Endothelial cell (in vitro differentiated cells): Measurements from ENCODE around the gene RASA3. TPM values are rescaled to one million over a fixed set of nuclear protein-coding genes. Genes with fewer than 3 reads are reported as not detected.

ENCODE experiments used
- DNase-seq: peaks from one replicate; pipeline ENCODE4 v3.0.0; 2021; ENCODE audit warnings: low spot score
- H3K27ac Mint-ChIP-seq: one replicate; pipeline ENCODE4 v1.8.0; 2021; ENCODE audit warnings: mixed read lengths, inconsistent platforms; ENCODE audit not compliant: unreplicated experiment
- H3K27me3 Mint-ChIP-seq: one replicate; pipeline ENCODE4 v1.8.0; 2021; ENCODE audit warnings: mild to moderate bottlenecking, moderate library complexity, mixed read lengths, inconsistent platforms; ENCODE audit not compliant: unreplicated experiment
- H3K36me3 Mint-ChIP-seq: one replicate; pipeline ENCODE4 v1.8.0; 2021; ENCODE audit warnings: mild to moderate bottlenecking, low read depth, mixed read lengths, inconsistent platforms; ENCODE audit not compliant: unreplicated experiment
- H3K4me1 Mint-ChIP-seq: one replicate; pipeline ENCODE4 v1.8.0; 2021; ENCODE audit warnings: mild to moderate bottlenecking, mixed read lengths, inconsistent platforms; ENCODE audit not compliant: unreplicated experiment
- H3K4me3 Mint-ChIP-seq: one replicate; pipeline ENCODE4 v1.8.0; 2021; ENCODE audit warnings: mild to moderate bottlenecking, mixed read lengths, inconsistent platforms; ENCODE audit not compliant: unreplicated experiment
- H3K9me3 Mint-ChIP-seq: one replicate; pipeline ENCODE4 v1.8.0; 2021; ENCODE audit warnings: mixed read lengths, inconsistent platforms; ENCODE audit not compliant: unreplicated experiment
- CTCF ChIP-seq: fragments of 200-600 bp; sonication (generic); IDR thresholded peaks from one replicate; pipeline ENCODE4 v1.5.0; 2021; ENCODE audit warnings: antibody characterized with exemption; ENCODE audit not compliant: unreplicated experiment
- total RNA-seq: library from RNA; stranded (reverse); fragmentation: NEBNext Ultra II Directional; extraction: Animal tissue kit (Norgen Biotek cat#: 25700); gene quantifications from one replicate; pipeline ENCODE4 v1.2.1, GENCODE V29; 2021; ENCODE audit not compliant: unreplicated experiment

RASA3 gene
- total RNA-seq, 1 donor from 2014 or later, result 34.0 TPM

- peaks cover 5% of the 10 kb centered on the region for H3K9me3 Mint-ChIP-seq
- H3K4me1 Mint-ChIP-seq, result peaks cover 4% of the 10 kb centered on the region
- no peak for TF ChIP-seq CTCF
- H3K27me3 Mint-ChIP-seq, result peaks cover 34% of the 10 kb centered on the region
- H3K4me3 Mint-ChIP-seq, result peak overlapping the region; percentile 84
- H3K27ac Mint-ChIP-seq, result no peak overlapping the region
- no peak for DNase-seq
- peaks cover 39% of the 10 kb centered on the region for H3K36me3 Mint-ChIP-seq
These were observed 178.2 kb downstream of the RASA3 start for GRCh38 chr13:113954046-113954835.

GRCh38 chr13:113953561-113953960 is 178.9 kb downstream of the RASA3 start:
- peaks cover 39% of the 10 kb centered on the region for H3K36me3 Mint-ChIP-seq
- no peak for DNase-seq

GRCh38 chr13:113952983-113953520 is 179.4 kb downstream of the RASA3 start:
- TF ChIP-seq CTCF, result no peak
- Mint-ChIP-seq H3K4me1 (peaks cover 4% of the 10 kb centered on the region), H3K27ac (no peak overlapping the region), H3K36me3 (peaks cover 36% of the 10 kb centered on the region), H3K27me3 (peaks cover 29% of the 10 kb centered on the region), H3K4me3 (no peak overlapping the region), H3K9me3 (peaks cover 5% of the 10 kb centered on the region)
- DNase-seq, result no peak

More at GRCh38 chr13:113953561-113953960, 178.9 kb downstream of the RASA3 start:
- Mint-ChIP-seq H3K4me3 (no peak overlapping the region), H3K4me1 (peaks cover 4% of the 10 kb centered on the region), H3K27ac (no peak overlapping the region), H3K9me3 (peaks cover 5% of the 10 kb centered on the region), H3K27me3 (peaks cover 34% of the 10 kb centered on the region)
- no peak for TF ChIP-seq CTCF

GRCh38 chr13:113952151-113952982 is 180.1 kb downstream of the RASA3 start:
- Mint-ChIP-seq H3K4me3 (no peak overlapping the region), H3K27ac (no peak overlapping the region)

More at GRCh38 chr13:113952151-113952982, 180.1 kb downstream of the RASA3 start:
- peaks cover 32% of the 10 kb centered on the region for H3K36me3 Mint-ChIP-seq
- H3K4me1 Mint-ChIP-seq, result no peaks in the 10 kb centered on the region
- peaks cover 5% of the 10 kb centered on the region for H3K9me3 Mint-ChIP-seq
- DNase-seq, result no peak
- peaks cover 24% of the 10 kb centered on the region for H3K27me3 Mint-ChIP-seq
- TF ChIP-seq CTCF, result no peak
